ENCODE results near the gene CORO2B. TPM values are rescaled to one million over a fixed set of nuclear protein-coding genes. Genes with fewer than 3 reads are reported as not detected.

CORO2B gene
- total RNA-seq, 1 experiment from 2014 or later = 3.8 TPM

GRCh38 chr15:68618394-68618793, 39.6 kb downstream of the CORO2B start:
- no peak for DNase-seq (ENCODE audit: low spot score)
- H3K36me3 ChIP-seq (ENCODE audit: insufficient read depth, low read length, poor library complexity, severe bottlenecking) = no peaks in the 10 kb centered on the region
- POLR2A ChIA-PET (ENCODE audit: low non-redundant PET) = no interaction called here
- no peak overlapping the region for H3K4me3 ChIP-seq (ENCODE audit: low read depth, low read length, poor library complexity, severe bottlenecking)
- no peaks in the 10 kb centered on the region for H3K9me3 ChIP-seq (ENCODE audit: low read depth, low read length, poor library complexity, severe bottlenecking)
- CTCF ChIA-PET = no interaction called here
- peaks cover 44% of the 10 kb centered on the region for H3K4me1 ChIP-seq (ENCODE audit: insufficient read depth, low read length, poor library complexity, severe bottlenecking)
- BruUV-seq (replicated peaks) = no TSS peak
- H3K27ac ChIP-seq (ENCODE audit: low read depth, low read length, poor library complexity, severe bottlenecking) = no peak overlapping the region
- H3K27me3 ChIP-seq (replicated peaks; ENCODE audit: insufficient read depth, low read depth, low read length, poor library complexity) = no peaks in the 10 kb centered on the region
- intact Hi-C loops (cut with micrococcal nuclease; ENCODE audit: unreplicated experiment) = no loop called here
- TF ChIP-seq CTCF (conservative IDR thresholded peaks at IDR 0.05; ENCODE audit: low read depth, low read length) = no peak
- no peak for TF ChIP-seq EZH2 (IDR thresholded peaks at IDR 0.05; ENCODE audit: borderline replicate concordance, low read depth, low read length, poor library complexity, severe bottlenecking)

- H3K36me3 ChIP-seq (ENCODE audit: insufficient read depth, low read length, poor library complexity, severe bottlenecking) = no peaks in the 10 kb centered on the region
- BruUV-seq (replicated peaks) = no TSS peak
- H3K9me3 ChIP-seq (ENCODE audit: low read depth, low read length, poor library complexity, severe bottlenecking) = no peaks in the 10 kb centered on the region
- H3K27ac ChIP-seq (ENCODE audit: low read depth, low read length, poor library complexity, severe bottlenecking) = no peak overlapping the region
- intact Hi-C loops (cut with micrococcal nuclease; ENCODE audit: unreplicated experiment) = no loop called here
- no peak for DNase-seq (ENCODE audit: low spot score)
- H3K27me3 ChIP-seq (replicated peaks; ENCODE audit: insufficient read depth, low read depth, low read length, poor library complexity) = no peaks in the 10 kb centered on the region
- peaks cover 44% of the 10 kb centered on the region for H3K4me1 ChIP-seq (ENCODE audit: insufficient read depth, low read length, poor library complexity, severe bottlenecking)
- no peak overlapping the region for H3K4me3 ChIP-seq (ENCODE audit: low read depth, low read length, poor library complexity, severe bottlenecking)
- ChIA-PET CTCF (no interaction called here), POLR2A (ENCODE audit: low non-redundant PET) (interaction anchor here (0.5 kb wide), 1 partner anchor 832 kb away, joined by 3 read pairs; no protein-coding TSS in a partner anchor)
- TF ChIP-seq CTCF (conservative IDR thresholded peaks at IDR 0.05; ENCODE audit: low read depth, low read length) (no peak), EZH2 (IDR thresholded peaks at IDR 0.05; ENCODE audit: borderline replicate concordance, low read depth, low read length, poor library complexity, severe bottlenecking) (no peak)
Observed at GRCh38 chr15:68618908-68619698, 40.3 kb downstream of the CORO2B start.

- peak; percentile 99 for DNase-seq (ENCODE audit: low spot score)
- intact Hi-C loops (cut with micrococcal nuclease; ENCODE audit: unreplicated experiment) = no loop called here
- H3K4me1 ChIP-seq (ENCODE audit: insufficient read depth, low read length, poor library complexity, severe bottlenecking) = peaks cover 47% of the 10 kb centered on the region
- peak overlapping the region; percentile 14 for H3K4me3 ChIP-seq (ENCODE audit: low read depth, low read length, poor library complexity, severe bottlenecking)
- H3K27ac ChIP-seq (ENCODE audit: low read depth, low read length, poor library complexity, severe bottlenecking) = peak overlapping the region; percentile 81
- TF ChIP-seq CTCF (conservative IDR thresholded peaks at IDR 0.05; ENCODE audit: low read depth, low read length) = no peak
- no peak for TF ChIP-seq EZH2 (IDR thresholded peaks at IDR 0.05; ENCODE audit: borderline replicate concordance, low read depth, low read length, poor library complexity, severe bottlenecking)
- POLR2A ChIA-PET (ENCODE audit: low non-redundant PET) = interaction anchor here (0.6 to 0.7 kb wide), 4 partner anchors 13 to 358 kb away, joined by 3 to 4 read pairs (median 4); no protein-coding TSS in a partner anchor
- H3K9me3 ChIP-seq (ENCODE audit: low read depth, low read length, poor library complexity, severe bottlenecking) = no peaks in the 10 kb centered on the region
- H3K27me3 ChIP-seq (replicated peaks; ENCODE audit: insufficient read depth, low read depth, low read length, poor library complexity) = no peaks in the 10 kb centered on the region
- TSS peak; percentile 71 for BruUV-seq (replicated peaks)
- CTCF ChIA-PET = interaction anchor here (0.6 to 1.2 kb wide), 5 partner anchors 28 to 69 kb away, joined by 3 to 7 read pairs (median 3); no protein-coding TSS in a partner anchor
- H3K36me3 ChIP-seq (ENCODE audit: insufficient read depth, low read length, poor library complexity, severe bottlenecking) = no peaks in the 10 kb centered on the region
Observed at GRCh38 chr15:68620721-68621527, 42.1 kb downstream of the CORO2B start.

Data from A673 (cell line).